ENCODE measurements around the gene IRF2. TPM values are rescaled to one million over a fixed set of nuclear protein-coding genes. Genes with fewer than 3 reads are reported as not detected.
"Not testable (repeated sequence)": the region's sequence is repeated elsewhere in the genome, so short reads cannot be mapped to it uniquely, and the experiment has no call there.

Gene IRF2
- total RNA-seq, 1 donor from 2014 or later: 18.8 TPM

DNA sequence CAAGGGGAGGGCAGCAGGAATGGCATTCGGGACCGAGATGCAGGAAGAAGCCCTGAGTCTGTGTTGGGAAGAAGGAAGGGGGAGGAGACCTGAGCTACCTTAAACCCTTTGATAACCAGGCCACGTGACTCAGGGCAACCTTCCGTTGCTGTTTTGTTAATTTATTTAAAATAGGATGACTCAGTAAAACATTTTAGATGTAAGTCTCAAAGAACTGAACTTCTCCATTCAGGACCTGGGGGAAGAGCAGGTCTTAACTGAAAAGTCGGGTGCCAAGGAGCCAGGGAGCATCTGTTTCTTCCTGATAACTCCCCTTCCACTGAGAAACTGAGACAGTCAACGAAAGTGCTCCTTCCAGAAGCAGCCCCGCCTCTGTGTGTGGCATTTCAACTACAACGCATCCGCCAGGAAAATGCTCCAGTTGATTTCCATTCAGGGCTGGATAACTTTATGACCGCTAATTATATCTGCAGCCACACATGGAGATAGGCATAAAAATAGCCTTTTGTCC lies 88.0 kb downstream of the IRF2 start:
- H3K9me3 ChIP-seq (ENCODE audit: control insufficient read depth in 3 of 3, low read length in 3 of 3): no peaks in the 10 kb centered on the region
- H3K27me3 ChIP-seq (ENCODE audit: control insufficient read depth in 3 of 3, insufficient read depth in 3 of 3, low read length in 3 of 3): no peaks in the 10 kb centered on the region
- H3K4me1 ChIP-seq (ENCODE audit: control insufficient read depth in 3 of 3, insufficient read depth in 3 of 3, low read length in 3 of 3): peaks cover 54 to 70% (median 65%) of the 10 kb centered on the region in 3 donors
- peak overlapping the region; percentile 17 to 34 (median 29) for H3K4me3 ChIP-seq (ENCODE audit: low read length in 3 of 3)
- peak overlapping the region; percentile 78 for H3K27ac ChIP-seq (ENCODE audit: low read depth, low read length)
- H3K36me3 ChIP-seq (ENCODE audit: control insufficient read depth in 3 of 3, insufficient read depth in 3 of 3, low read length in 3 of 3): peaks cover 19 to 38% (median 32%) of the 10 kb centered on the region in 3 donors
- H3K9ac ChIP-seq (ENCODE audit: low read depth in 1 of 3, low read length in 3 of 3): peak overlapping the region; percentile 27 to 67 (median 29)

DNA sequence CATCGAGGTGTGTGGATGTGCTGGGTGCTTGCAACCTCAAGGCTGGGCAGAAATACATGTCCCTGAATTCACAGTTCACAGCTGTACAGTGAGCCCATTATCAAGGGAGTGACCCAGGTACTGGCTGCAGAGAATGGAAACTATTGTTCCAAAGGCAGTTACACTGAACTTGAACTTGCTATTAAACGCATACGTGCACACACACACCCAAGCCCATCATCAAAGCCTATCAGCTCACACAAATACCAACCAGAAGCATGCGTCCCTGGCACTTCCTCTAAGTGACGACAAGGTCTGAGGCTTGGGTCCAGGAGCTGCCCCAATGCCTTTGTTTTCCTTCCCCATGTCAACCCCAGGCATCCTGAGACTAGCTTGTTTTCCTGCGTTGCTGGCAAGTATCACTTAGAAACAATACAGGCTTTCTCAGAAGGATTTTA lies 88.6 kb downstream of the IRF2 start:
- Histone ChIP-seq H3K4me3 (ENCODE audit: low read length in 3 of 3) (peak overlapping the region; percentile 17 to 34 (median 29)), H3K27me3 (ENCODE audit: control insufficient read depth in 3 of 3, insufficient read depth in 3 of 3, low read length in 3 of 3) (no peaks in the 10 kb centered on the region), H3K4me1 (ENCODE audit: control insufficient read depth in 3 of 3, insufficient read depth in 3 of 3, low read length in 3 of 3) (peaks cover 54 to 68% (median 59%) of the 10 kb centered on the region in 3 donors), H3K27ac (ENCODE audit: low read depth, low read length) (peak overlapping the region; percentile 78), H3K9ac (ENCODE audit: low read depth in 1 of 3, low read length in 3 of 3) (peak overlapping the region in 2 of 3 donors; percentile 27 to 67), H3K36me3 (ENCODE audit: control insufficient read depth in 3 of 3, insufficient read depth in 3 of 3, low read length in 3 of 3) (peaks cover 12 to 32% (median 27%) of the 10 kb centered on the region in 3 donors), H3K9me3 (ENCODE audit: control insufficient read depth in 3 of 3, low read length in 3 of 3) (no peaks in the 10 kb centered on the region)

DNA sequence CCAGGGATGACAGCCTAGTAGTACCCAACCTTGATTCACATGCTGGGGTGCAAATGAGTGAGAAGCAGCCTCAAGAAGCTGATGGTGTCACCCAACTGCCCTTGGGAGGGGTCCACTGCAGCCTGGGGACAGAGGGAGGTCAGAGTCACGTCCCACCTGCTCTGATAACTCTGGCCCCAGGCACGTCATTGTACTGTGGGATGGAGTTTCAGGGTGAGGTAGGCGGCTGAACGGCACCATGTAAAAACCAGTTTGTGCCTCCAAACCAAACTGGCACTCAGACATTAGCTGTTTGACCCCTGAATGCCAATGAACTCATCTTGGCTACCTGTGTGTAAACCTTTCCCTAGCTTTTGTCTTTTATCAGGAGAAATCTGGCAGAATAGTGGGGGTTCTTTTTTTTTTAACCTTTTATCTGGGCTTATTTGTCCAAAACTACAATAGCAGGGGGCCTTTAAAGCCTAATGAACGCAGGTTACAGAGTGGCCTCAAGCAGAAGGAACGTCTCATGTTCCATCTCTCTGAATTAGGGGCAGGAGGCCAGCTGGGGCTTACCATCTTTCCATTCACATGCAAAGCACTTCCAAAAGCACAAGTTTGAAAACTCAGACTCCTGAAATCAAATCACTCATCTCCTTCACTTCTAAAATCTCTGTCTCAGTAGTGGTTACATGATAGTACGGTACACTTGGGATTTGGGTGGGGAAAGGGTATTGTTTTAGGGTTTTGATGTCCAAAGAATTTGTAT lies 89.4 kb downstream of the IRF2 start:
- Histone ChIP-seq H3K9me3 (ENCODE audit: control insufficient read depth in 3 of 3, low read length in 3 of 3) (no peaks in the 10 kb centered on the region), H3K27ac (ENCODE audit: low read depth, low read length) (peak overlapping the region; percentile 78), H3K27me3 (ENCODE audit: control insufficient read depth in 3 of 3, insufficient read depth in 3 of 3, low read length in 3 of 3) (no peaks in the 10 kb centered on the region), H3K4me1 (ENCODE audit: control insufficient read depth in 3 of 3, insufficient read depth in 3 of 3, low read length in 3 of 3) (peaks cover 54 to 60% (median 57%) of the 10 kb centered on the region in 3 donors), H3K9ac (ENCODE audit: low read depth in 1 of 3, low read length in 3 of 3) (peak overlapping the region; percentile 34 to 76 (median 64)), H3K4me3 (ENCODE audit: low read length in 3 of 3) (peak overlapping the region; percentile 14 to 59 (median 24)), H3K36me3 (ENCODE audit: control insufficient read depth in 3 of 3, insufficient read depth in 3 of 3, low read length in 3 of 3) (peaks cover 5 to 26% (median 19%) of the 10 kb centered on the region in 3 donors)

DNA sequence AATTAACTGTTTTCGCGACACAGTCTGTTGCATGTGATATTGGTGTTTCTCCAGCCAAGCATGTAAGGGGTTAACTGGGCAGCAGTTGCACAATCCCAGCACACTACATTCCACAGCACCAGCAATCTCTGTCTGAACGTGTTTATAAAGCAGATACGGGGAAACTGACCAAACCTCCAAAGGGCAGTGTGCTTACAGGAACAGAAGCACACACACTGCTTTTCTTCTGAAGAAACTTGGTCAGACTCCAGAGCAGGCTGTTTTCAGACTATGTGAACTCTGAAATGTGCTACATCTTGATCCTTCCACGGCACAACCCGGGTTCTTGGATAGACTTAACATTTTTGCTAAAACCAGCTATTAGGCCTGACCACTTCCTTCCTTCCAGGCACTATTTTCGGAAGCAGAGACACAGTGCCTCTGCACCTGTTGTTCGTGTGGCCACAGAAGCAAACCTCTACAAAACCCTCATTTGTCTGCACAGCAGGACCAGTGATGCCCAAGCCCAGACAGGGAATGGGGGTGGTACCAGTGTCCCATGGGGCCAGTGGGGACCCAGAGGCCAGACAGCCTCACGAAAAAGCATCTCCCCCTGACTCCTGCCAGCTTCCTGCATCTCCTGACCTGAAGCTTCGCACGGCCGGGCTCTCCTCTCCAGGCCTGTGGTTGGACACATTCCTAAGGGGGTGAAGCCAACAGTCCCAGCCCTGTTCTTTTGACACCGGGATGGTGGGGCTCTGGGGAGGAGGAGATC lies 90.1 kb downstream of the IRF2 start:
- Histone ChIP-seq H3K9me3 (ENCODE audit: control insufficient read depth in 3 of 3, low read length in 3 of 3) (no peaks in the 10 kb centered on the region), H3K4me3 (ENCODE audit: low read length in 3 of 3) (peak overlapping the region; percentile 24 to 59 (median 54)), H3K9ac (ENCODE audit: low read depth in 1 of 3, low read length in 3 of 3) (peak overlapping the region; percentile 34 to 64 (median 58)), H3K27me3 (ENCODE audit: control insufficient read depth in 3 of 3, insufficient read depth in 3 of 3, low read length in 3 of 3) (no peaks in the 10 kb centered on the region), H3K27ac (ENCODE audit: low read depth, low read length) (peak overlapping the region; percentile 78), H3K36me3 (ENCODE audit: control insufficient read depth in 3 of 3, insufficient read depth in 3 of 3, low read length in 3 of 3) (peaks cover 2 to 19% (median 15%) of the 10 kb centered on the region in 3 donors), H3K4me1 (ENCODE audit: control insufficient read depth in 3 of 3, insufficient read depth in 3 of 3, low read length in 3 of 3) (peaks cover 54 to 59% (median 57%) of the 10 kb centered on the region in 3 donors)

DNA sequence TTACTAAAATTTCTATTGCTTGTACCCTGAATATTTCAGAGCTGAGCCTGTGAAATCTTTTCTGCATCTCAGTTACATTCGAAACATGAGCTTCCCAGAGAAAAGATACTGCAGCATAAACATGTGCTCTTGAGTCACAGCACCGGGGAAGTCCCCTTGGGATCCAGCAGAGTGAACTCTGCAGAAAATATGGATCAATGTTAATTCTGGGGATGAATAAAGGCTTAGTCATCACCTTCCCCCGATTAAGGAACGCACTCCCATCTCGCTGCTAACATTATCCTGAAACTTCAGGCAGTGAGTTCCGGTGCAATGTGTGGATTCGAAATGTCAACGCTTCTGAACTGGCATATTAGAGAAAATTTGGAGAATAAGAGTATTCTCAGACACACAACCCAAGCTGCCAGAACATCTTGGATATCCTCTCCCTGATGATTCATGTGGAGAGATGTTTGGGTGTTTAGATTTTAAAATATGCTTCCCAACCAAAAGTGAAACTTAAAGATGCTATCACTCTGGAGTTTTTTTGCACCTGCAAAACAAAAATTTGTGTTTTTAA lies 90.8 kb downstream of the IRF2 start:
- Histone ChIP-seq H3K27ac (ENCODE audit: low read depth, low read length) (peak overlapping the region; percentile 78), H3K4me1 (ENCODE audit: control insufficient read depth in 3 of 3, insufficient read depth in 3 of 3, low read length in 3 of 3) (peaks cover 54 to 59% (median 57%) of the 10 kb centered on the region in 3 donors), H3K9ac (ENCODE audit: low read depth in 1 of 3, low read length in 3 of 3) (peak overlapping the region in 2 of 3 donors; percentile 10 to 34), H3K4me3 (ENCODE audit: low read length in 3 of 3) (peak overlapping the region; percentile 24 to 59 (median 54)), H3K27me3 (ENCODE audit: control insufficient read depth in 3 of 3, insufficient read depth in 3 of 3, low read length in 3 of 3) (no peaks in the 10 kb centered on the region), H3K9me3 (ENCODE audit: control insufficient read depth in 3 of 3, low read length in 3 of 3) (no peaks in the 10 kb centered on the region), H3K36me3 (ENCODE audit: control insufficient read depth in 3 of 3, insufficient read depth in 3 of 3, low read length in 3 of 3) (peaks cover 0 to 13% (median 9%) of the 10 kb centered on the region in 3 donors)

DNA sequence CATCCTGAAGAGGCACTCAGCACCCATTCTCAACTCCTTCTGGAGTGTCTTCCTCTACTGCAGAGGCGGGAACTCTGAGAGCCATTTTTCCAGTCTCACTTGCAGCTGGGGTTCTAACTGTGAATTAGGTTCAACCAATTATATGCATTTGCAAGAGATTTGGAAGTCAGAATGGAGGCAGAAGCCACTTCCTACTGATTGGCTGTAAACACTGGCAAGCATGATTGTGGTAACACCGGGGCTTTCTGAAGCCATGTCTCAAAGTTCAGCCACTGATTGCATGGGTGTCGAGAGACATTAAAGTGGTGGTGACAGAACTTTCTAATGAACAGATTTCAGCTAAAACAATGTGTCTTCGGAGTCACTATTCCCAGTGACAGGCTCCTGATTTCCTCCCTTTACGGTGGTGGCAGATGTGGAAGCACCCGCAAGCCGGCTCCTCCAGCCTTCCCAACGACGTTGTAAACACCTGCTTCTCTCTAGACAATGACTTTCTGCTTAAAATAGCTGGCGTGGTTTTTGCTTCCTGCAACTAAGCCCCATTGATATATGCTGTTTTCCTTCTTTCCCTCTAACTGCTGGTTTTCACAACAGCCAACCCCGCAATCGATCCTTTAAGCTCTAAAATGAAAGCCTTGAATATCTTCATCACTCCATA lies 92.0 kb downstream of the IRF2 start:
- Histone ChIP-seq H3K4me3 (ENCODE audit: low read length in 3 of 3) (peak overlapping the region in 2 of 3 donors; percentile 1 to 29), H3K4me1 (ENCODE audit: control insufficient read depth in 3 of 3, insufficient read depth in 3 of 3, low read length in 3 of 3) (peaks cover 52 to 58% (median 52%) of the 10 kb centered on the region in 3 donors), H3K27ac (ENCODE audit: low read depth, low read length) (no peak overlapping the region), H3K27me3 (ENCODE audit: control insufficient read depth in 3 of 3, insufficient read depth in 3 of 3, low read length in 3 of 3) (no peaks in the 10 kb centered on the region), H3K9me3 (ENCODE audit: control insufficient read depth in 3 of 3, low read length in 3 of 3) (no peaks in the 10 kb centered on the region), H3K36me3 (ENCODE audit: control insufficient read depth in 3 of 3, insufficient read depth in 3 of 3, low read length in 3 of 3) (peaks cover 0 to 3% (median 2%) of the 10 kb centered on the region in 3 donors), H3K9ac (ENCODE audit: low read depth in 1 of 3, low read length in 3 of 3) (peak overlapping the region in 1 of 3 donors; percentile 46)

DNA sequence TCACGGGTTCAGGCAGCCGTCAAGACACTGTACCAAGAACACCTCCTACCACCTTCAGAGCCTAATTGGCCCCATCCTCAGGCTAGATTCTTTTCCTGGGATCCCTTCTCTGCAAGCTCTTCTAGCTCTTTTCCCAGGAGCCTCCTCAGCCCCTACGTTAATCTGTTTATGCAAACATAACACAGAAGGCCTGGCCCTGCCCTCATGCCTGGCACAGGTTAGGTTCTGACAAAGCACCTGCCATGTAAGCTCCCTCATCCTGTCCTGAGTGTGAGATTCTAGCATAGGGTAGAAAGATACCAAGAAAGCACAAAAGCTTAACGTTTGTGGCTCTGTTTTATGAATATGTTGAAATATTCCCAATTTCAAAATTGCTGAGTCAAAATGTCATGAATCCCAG lies 93.6 kb downstream of the IRF2 start:
- H3K27me3 ChIP-seq (ENCODE audit: control insufficient read depth in 3 of 3, insufficient read depth in 3 of 3, low read length in 3 of 3): no peaks in the 10 kb centered on the region
- H3K4me3 ChIP-seq (ENCODE audit: low read length in 3 of 3): no peak overlapping the region
- H3K4me1 ChIP-seq (ENCODE audit: control insufficient read depth in 3 of 3, insufficient read depth in 3 of 3, low read length in 3 of 3): peaks cover 36 to 41% (median 36%) of the 10 kb centered on the region in 3 donors
- no peak overlapping the region for H3K9ac ChIP-seq (ENCODE audit: low read depth in 1 of 3, low read length in 3 of 3)
- H3K36me3 ChIP-seq (ENCODE audit: control insufficient read depth in 3 of 3, insufficient read depth in 3 of 3, low read length in 3 of 3): no peaks in the 10 kb centered on the region
- no peaks in the 10 kb centered on the region for H3K9me3 ChIP-seq (ENCODE audit: control insufficient read depth in 3 of 3, low read length in 3 of 3)
- no peak overlapping the region for H3K27ac ChIP-seq (ENCODE audit: low read depth, low read length)

DNA sequence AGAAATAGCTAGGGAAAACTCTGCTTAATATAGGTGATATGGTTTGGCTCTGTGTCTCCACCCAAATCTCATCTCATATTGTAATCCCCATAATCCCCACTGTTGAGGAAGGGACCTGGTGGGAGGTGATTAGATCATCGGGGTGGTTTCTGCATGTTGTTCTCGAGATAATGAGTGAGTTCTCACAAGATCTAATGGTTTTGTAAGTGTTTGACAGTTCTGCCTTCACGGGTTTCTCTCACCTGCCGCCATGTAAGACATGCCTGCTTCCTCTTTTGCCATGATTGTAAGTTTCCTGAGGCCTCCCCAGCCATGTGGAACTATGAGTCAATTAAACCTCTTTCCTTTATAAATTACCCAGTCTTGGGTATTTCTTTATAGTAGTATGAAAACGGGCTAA lies 94.1 kb downstream of the IRF2 start:
- H3K36me3 ChIP-seq (ENCODE audit: control insufficient read depth in 3 of 3, insufficient read depth in 3 of 3, low read length in 3 of 3); H3K9ac ChIP-seq (ENCODE audit: low read depth in 1 of 3, low read length in 3 of 3); H3K27me3 ChIP-seq (ENCODE audit: control insufficient read depth in 3 of 3, insufficient read depth in 3 of 3, low read length in 3 of 3); H3K9me3 ChIP-seq (ENCODE audit: control insufficient read depth in 3 of 3, low read length in 3 of 3); H3K4me3 ChIP-seq (ENCODE audit: low read length in 3 of 3); H3K27ac ChIP-seq (ENCODE audit: low read depth, low read length): not testable (repeated sequence)
- peaks cover 31 to 37% (median 31%) of the 10 kb centered on the region in 3 donors for H3K4me1 ChIP-seq (ENCODE audit: control insufficient read depth in 3 of 3, insufficient read depth in 3 of 3, low read length in 3 of 3)

DNA sequence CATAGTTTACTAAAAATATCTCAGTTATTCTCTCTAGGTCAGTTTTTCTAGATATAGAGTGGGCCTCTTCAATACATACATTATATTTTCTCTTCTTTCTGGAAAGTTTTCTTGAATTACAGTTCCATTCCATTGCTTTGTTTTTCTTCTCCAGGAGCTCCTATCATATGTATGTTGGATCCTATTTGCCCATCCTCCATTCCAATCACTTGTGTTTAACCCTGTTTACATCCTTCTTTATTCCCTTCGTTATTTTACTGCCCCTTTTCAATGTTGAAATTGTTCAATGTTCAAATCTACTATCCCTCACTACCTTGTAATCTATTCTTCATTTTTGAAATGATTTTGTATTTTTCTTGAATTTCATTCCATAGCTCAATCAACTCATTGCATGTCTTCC lies 97.4 kb downstream of the IRF2 start:
- no peak overlapping the region for H3K4me3 ChIP-seq (ENCODE audit: low read length in 3 of 3)
- H3K9ac ChIP-seq (ENCODE audit: low read depth in 1 of 3, low read length in 3 of 3): no peak overlapping the region
- no peak overlapping the region for H3K27ac ChIP-seq (ENCODE audit: low read depth, low read length)
- peaks cover 0 to 5% (median under 1%) of the 10 kb centered on the region in 3 donors for H3K4me1 ChIP-seq (ENCODE audit: control insufficient read depth in 3 of 3, insufficient read depth in 3 of 3, low read length in 3 of 3)
- H3K27me3 ChIP-seq (ENCODE audit: control insufficient read depth in 3 of 3, insufficient read depth in 3 of 3, low read length in 3 of 3): no peaks in the 10 kb centered on the region
- H3K9me3 ChIP-seq (ENCODE audit: control insufficient read depth in 3 of 3, low read length in 3 of 3): no peaks in the 10 kb centered on the region
- no peaks in the 10 kb centered on the region for H3K36me3 ChIP-seq (ENCODE audit: control insufficient read depth in 3 of 3, insufficient read depth in 3 of 3, low read length in 3 of 3)
